PC-3 (cell line): ENCODE results near the gene P2RX1.

Experiments
- CTCF ChIP-seq: fragments of 300-600 bp; sonication (generic); conservative IDR thresholded peaks from 2 replicates; pipeline ENCODE4 v1.5.1; 2017; ENCODE audit warnings: antibody characterized with exemption, low read depth, mild to moderate bottlenecking, low read length
- EZH2 ChIP-seq: fragments of 300-600 bp; sonication (generic); IDR thresholded peaks from one replicate; pipeline ENCODE4 v1.6.1; 2017; ENCODE audit warnings: antibody characterized with exemption, mild to moderate bottlenecking, low read length; ENCODE audit not compliant: unreplicated experiment

GRCh38 chr17:3879186-3879585 lies 37.1 kb downstream of the P2RX1 start:
- TF ChIP-seq CTCF (no peak), EZH2 (no peak)
